ENCODE measurements around the gene GMNC.
A peak's percentile ranks its signal among the peaks of the same experiment; 100 is the strongest.

GMNC gene

DNA sequence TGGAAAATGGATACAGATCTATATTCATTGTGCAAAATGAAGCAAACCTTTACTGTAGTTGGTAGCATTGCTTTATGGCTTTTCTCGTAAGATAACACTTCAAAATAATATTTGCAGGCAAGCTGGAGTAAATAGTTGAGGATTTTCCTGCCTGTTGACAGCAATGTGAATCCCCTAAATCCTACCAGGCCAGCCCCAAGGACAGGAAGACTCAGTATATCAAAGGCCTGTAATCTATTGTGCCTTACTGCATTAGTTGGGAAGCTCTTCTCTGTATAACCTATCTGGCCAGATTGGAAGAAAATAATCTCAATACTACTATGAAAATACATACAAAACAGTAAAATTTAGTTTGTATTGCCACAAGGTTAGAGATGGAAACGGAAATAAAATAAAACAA is 4.6 kb upstream of the GMNC start:
- Histone ChIP-seq H3K79me2 (ENCODE audit: low read length) (no peaks in the 10 kb centered on the region), H3K4me3 (ENCODE audit: low read length) (no peak overlapping the region), H4K20me1 (ENCODE audit: insufficient read depth, low read length) (no peaks in the 10 kb centered on the region), H2AFZ (ENCODE audit: low read length) (no peak overlapping the region), H3K9ac (ENCODE audit: low read length) (no peak overlapping the region), H3K27ac (ENCODE audit: low read length) (no peak overlapping the region), H3K36me3 (replicated peaks; ENCODE audit: insufficient read depth, low read length) (no peaks in the 10 kb centered on the region), H3K27me3 (replicated peaks; ENCODE audit: insufficient read depth, low read length) (no peaks in the 10 kb centered on the region), H3F3A (ENCODE audit: insufficient read depth, low read length) (no peaks in the 10 kb centered on the region), H3K9me3 (replicated peaks; ENCODE audit: insufficient read depth, low read length) (no peaks in the 10 kb centered on the region), H3K9me2 (replicated peaks; ENCODE audit: insufficient read depth, low read length) (no peaks in the 10 kb centered on the region), H3K4me1 (ENCODE audit: low read length) (no peaks in the 10 kb centered on the region), H3K4me2 (ENCODE audit: low read depth, low read length) (no peak overlapping the region)
- TF ChIP-seq EZH2phosphoT487 (IDR thresholded peaks at IDR 0.05; ENCODE audit: low read length), result no peak
- TF ChIP-seq EZH2 (optimal IDR thresholded peaks at IDR 0.05; ENCODE audit: low read depth, low read length), result no peak
- TF ChIP-seq, protein P1, sequence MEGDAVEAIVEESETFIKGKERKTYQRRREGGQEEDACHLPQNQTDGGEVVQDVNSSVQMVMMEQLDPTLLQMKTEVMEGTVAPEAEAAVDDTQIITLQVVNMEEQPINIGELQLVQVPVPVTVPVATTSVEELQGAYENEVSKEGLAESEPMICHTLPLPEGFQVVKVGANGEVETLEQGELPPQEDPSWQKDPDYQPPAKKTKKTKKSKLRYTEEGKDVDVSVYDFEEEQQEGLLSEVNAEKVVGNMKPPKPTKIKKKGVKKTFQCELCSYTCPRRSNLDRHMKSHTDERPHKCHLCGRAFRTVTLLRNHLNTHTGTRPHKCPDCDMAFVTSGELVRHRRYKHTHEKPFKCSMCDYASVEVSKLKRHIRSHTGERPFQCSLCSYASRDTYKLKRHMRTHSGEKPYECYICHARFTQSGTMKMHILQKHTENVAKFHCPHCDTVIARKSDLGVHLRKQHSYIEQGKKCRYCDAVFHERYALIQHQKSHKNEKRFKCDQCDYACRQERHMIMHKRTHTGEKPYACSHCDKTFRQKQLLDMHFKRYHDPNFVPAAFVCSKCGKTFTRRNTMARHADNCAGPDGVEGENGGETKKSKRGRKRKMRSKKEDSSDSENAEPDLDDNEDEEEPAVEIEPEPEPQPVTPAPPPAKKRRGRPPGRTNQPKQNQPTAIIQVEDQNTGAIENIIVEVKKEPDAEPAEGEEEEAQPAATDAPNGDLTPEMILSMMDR (IDR thresholded peaks at IDR 0.05; ENCODE audit: low read length), result no peak
- no peak for DNase-seq

DNA sequence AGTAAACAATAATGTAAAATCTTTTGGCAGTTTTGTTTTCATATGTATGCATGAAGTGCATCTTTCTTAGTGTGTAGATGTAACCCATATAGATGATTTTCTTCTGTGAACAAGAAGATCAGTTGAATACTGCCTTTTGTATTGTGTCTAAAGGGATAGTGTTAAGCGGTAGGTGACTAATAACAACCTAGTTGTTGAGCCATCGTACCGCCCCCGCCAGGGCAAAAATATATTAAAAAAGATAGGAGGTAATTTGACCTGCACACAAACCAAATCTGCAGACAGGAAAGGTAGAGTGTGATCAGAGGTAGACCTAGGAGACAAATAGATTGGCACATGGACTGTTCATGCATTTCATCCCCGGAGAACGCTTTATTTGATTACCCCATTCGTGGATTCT is 3.3 kb upstream of the GMNC start:
- Histone ChIP-seq H3K4me3 (ENCODE audit: low read length) (no peak overlapping the region), H3K9me2 (replicated peaks; ENCODE audit: insufficient read depth, low read length) (no peaks in the 10 kb centered on the region), H3K4me2 (ENCODE audit: low read depth, low read length) (no peak overlapping the region), H3K9me3 (replicated peaks; ENCODE audit: insufficient read depth, low read length) (no peaks in the 10 kb centered on the region), H3K9ac (ENCODE audit: low read length) (no peak overlapping the region), H3F3A (ENCODE audit: insufficient read depth, low read length) (no peaks in the 10 kb centered on the region), H3K27me3 (replicated peaks; ENCODE audit: insufficient read depth, low read length) (no peaks in the 10 kb centered on the region), H3K4me1 (ENCODE audit: low read length) (no peaks in the 10 kb centered on the region), H2AFZ (ENCODE audit: low read length) (no peak overlapping the region), H3K36me3 (replicated peaks; ENCODE audit: insufficient read depth, low read length) (no peaks in the 10 kb centered on the region), H3K27ac (ENCODE audit: low read length) (no peak overlapping the region), H3K79me2 (ENCODE audit: low read length) (no peaks in the 10 kb centered on the region), H4K20me1 (ENCODE audit: insufficient read depth, low read length) (no peaks in the 10 kb centered on the region)
- no peak for TF ChIP-seq EZH2 (optimal IDR thresholded peaks at IDR 0.05; ENCODE audit: low read depth, low read length)
- TF ChIP-seq, protein P1 (IDR thresholded peaks at IDR 0.05; ENCODE audit: low read length), result peak; percentile 24
- TF ChIP-seq EZH2phosphoT487 (IDR thresholded peaks at IDR 0.05; ENCODE audit: low read length), result no peak
- DNase-seq, result peak; percentile 21

DNA sequence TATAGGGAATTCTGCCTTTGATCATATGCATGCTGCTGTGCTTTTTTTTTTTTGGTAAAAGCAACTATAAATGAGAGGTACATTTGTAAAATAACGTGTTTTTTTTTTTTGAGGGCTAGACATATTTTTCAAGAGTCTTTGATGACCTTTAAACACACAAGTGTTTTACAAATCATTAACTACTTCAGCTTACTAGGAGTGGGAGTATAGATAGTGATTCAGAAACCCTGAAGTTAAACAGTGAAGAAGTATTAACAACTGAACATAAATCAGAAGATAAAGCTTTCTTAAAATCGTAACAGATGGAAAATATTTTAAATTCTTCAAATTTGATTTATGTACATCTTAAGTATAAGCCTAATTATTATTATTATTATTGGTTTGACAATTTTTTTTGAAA is 2.9 kb upstream of the GMNC start:
- H3K4me3 ChIP-seq (ENCODE audit: low read length), result no peak overlapping the region
- H3K36me3 ChIP-seq (replicated peaks; ENCODE audit: insufficient read depth, low read length), result no peaks in the 10 kb centered on the region
- H3K9me3 ChIP-seq (replicated peaks; ENCODE audit: insufficient read depth, low read length), result no peaks in the 10 kb centered on the region
- H3K79me2 ChIP-seq (ENCODE audit: low read length), result no peaks in the 10 kb centered on the region
- H3K4me1 ChIP-seq (ENCODE audit: low read length), result no peaks in the 10 kb centered on the region
- H3F3A ChIP-seq (ENCODE audit: insufficient read depth, low read length), result no peaks in the 10 kb centered on the region
- no peaks in the 10 kb centered on the region for H4K20me1 ChIP-seq (ENCODE audit: insufficient read depth, low read length)
- DNase-seq, result no peak
- TF ChIP-seq EZH2 (optimal IDR thresholded peaks at IDR 0.05; ENCODE audit: low read depth, low read length) (no peak), EZH2phosphoT487 (IDR thresholded peaks at IDR 0.05; ENCODE audit: low read length) (no peak)
- TF ChIP-seq, protein P1 (IDR thresholded peaks at IDR 0.05; ENCODE audit: low read length), result no peak
- no peak overlapping the region for H3K27ac ChIP-seq (ENCODE audit: low read length)
- no peaks in the 10 kb centered on the region for H3K9me2 ChIP-seq (replicated peaks; ENCODE audit: insufficient read depth, low read length)
- no peak overlapping the region for H3K4me2 ChIP-seq (ENCODE audit: low read depth, low read length)
- no peak overlapping the region for H3K9ac ChIP-seq (ENCODE audit: low read length)
- no peaks in the 10 kb centered on the region for H3K27me3 ChIP-seq (replicated peaks; ENCODE audit: insufficient read depth, low read length)
- H2AFZ ChIP-seq (ENCODE audit: low read length), result no peak overlapping the region

Data from MM.1S (cell line).